Neural progenitor cell (in vitro differentiated cells): ENCODE measurements around the gene CAMK2A. TPM values are rescaled to one million over a fixed set of nuclear protein-coding genes. Genes with fewer than 3 reads are reported as not detected.

Experiments
- DNase-seq: peaks from one replicate; pipeline ENCODE4 v3.0.0-alpha.2; 2016; ENCODE audit warnings: low spot score
- H2AFZ ChIP-seq: fragments of 200-600 bp; sonication (generic); replicated peaks from 2 replicates; pipeline ENCODE4 v1.6.1; 2016; ENCODE audit warnings: antibody characterized with exemption
- H3F3A ChIP-seq: fragments of 200-600 bp; sonication (generic); 2 replicates; pipeline ENCODE4 v1.6.1; 2016; ENCODE audit warnings: antibody characterized with exemption, low read depth
- H3K27ac ChIP-seq: fragments of 200-600 bp; sonication (generic); 2 replicates; pipeline ENCODE4 v1.5.1; 2016; ENCODE audit warnings: mild to moderate bottlenecking
- H3K27me3 ChIP-seq: fragments of 200-600 bp; sonication (generic); 2 replicates; pipeline ENCODE4 v1.6.1; 2016; ENCODE audit warnings: mild to moderate bottlenecking, moderate library complexity
- H3K36me3 ChIP-seq: fragments of 200-600 bp; sonication (generic); 2 replicates; pipeline ENCODE4 v1.5.1; 2016
- H3K4me1 ChIP-seq: fragments of 200-600 bp; sonication (generic); 2 replicates; pipeline ENCODE4 v1.6.1; 2016; ENCODE audit warnings: mixed run types
- H3K4me2 ChIP-seq: fragments of 200-600 bp; sonication (generic); 2 replicates; pipeline ENCODE4 v1.6.1; 2016
- H3K4me3 ChIP-seq: fragments of 200-600 bp; sonication (generic); 2 replicates; pipeline ENCODE4 v1.5.1; 2016
- H3K79me2 ChIP-seq: fragments of 200-600 bp; sonication (generic); 2 replicates; pipeline ENCODE4 v1.6.1; 2016; ENCODE audit warnings: low read depth
- H3K9ac ChIP-seq: fragments of 200-600 bp; sonication (generic); 2 replicates; pipeline ENCODE4 v1.6.1; 2016
- H3K9me3 ChIP-seq: fragments of 200-600 bp; sonication (generic); 2 replicates; pipeline ENCODE4 v1.5.1; 2016; ENCODE audit warnings: low read depth
- H4K20me1 ChIP-seq: fragments of 200-600 bp; sonication (generic); 2 replicates; pipeline ENCODE4 v1.6.1; 2016; ENCODE audit warnings: low read depth
- H3K27ac Mint-ChIP-seq: 3 replicates; pipeline ENCODE4 v1.8.0; 2021; ENCODE audit warnings: mixed read lengths
- H3K27me3 Mint-ChIP-seq: 2 replicates; pipeline ENCODE4 v1.8.0; 2022; ENCODE audit warnings: low read depth, mild to moderate bottlenecking, inconsistent platforms, moderate library complexity, mixed read lengths; ENCODE audit not compliant: insufficient read depth
- H3K36me3 Mint-ChIP-seq: 3 replicates; pipeline ENCODE4 v1.8.0; 2021; ENCODE audit warnings: mixed read lengths
- H3K4me1 Mint-ChIP-seq: 3 replicates; pipeline ENCODE4 v1.8.0; 2021; ENCODE audit warnings: mixed read lengths
- H3K4me3 Mint-ChIP-seq: 3 replicates; pipeline ENCODE4 v1.8.0; 2021; ENCODE audit warnings: mild to moderate bottlenecking, moderate library complexity, mixed read lengths
- H3K9me3 Mint-ChIP-seq: 3 replicates; pipeline ENCODE4 v1.8.0; 2020; ENCODE audit warnings: mixed read lengths
- EZH2 ChIP-seq: fragments of 200-600 bp; sonication (generic); IDR thresholded peaks from 2 replicates; pipeline ENCODE4 v1.6.1; 2017; ENCODE audit warnings: antibody characterized with exemption, mild to moderate bottlenecking, moderate library complexity
- EZH2phosphoT487 ChIP-seq: fragments of 200-600 bp; sonication (generic); IDR thresholded peaks from 2 replicates; pipeline ENCODE4 v1.6.1; 2017; ENCODE audit warnings: antibody characterized with exemption
- total RNA-seq: library from RNA; depleted of rRNA; stranded (reverse); fragments of >200 nt; gene quantifications from 2 replicates; pipeline ENCODE4 v1.2.3, GENCODE V29; 2015; ENCODE audit warnings: low replicate concordance
- TF ChIP-seq, protein P1 (sequence below): fragments of 200-600 bp; sonication (generic); IDR thresholded peaks from 2 replicates; pipeline ENCODE4 v1.5.1; 2017; ENCODE audit warnings: antibody characterized with exemption, mild to moderate bottlenecking

CAMK2A gene
- total RNA-seq, 1 donor from 2014 or later = 0.09 TPM

DNA sequence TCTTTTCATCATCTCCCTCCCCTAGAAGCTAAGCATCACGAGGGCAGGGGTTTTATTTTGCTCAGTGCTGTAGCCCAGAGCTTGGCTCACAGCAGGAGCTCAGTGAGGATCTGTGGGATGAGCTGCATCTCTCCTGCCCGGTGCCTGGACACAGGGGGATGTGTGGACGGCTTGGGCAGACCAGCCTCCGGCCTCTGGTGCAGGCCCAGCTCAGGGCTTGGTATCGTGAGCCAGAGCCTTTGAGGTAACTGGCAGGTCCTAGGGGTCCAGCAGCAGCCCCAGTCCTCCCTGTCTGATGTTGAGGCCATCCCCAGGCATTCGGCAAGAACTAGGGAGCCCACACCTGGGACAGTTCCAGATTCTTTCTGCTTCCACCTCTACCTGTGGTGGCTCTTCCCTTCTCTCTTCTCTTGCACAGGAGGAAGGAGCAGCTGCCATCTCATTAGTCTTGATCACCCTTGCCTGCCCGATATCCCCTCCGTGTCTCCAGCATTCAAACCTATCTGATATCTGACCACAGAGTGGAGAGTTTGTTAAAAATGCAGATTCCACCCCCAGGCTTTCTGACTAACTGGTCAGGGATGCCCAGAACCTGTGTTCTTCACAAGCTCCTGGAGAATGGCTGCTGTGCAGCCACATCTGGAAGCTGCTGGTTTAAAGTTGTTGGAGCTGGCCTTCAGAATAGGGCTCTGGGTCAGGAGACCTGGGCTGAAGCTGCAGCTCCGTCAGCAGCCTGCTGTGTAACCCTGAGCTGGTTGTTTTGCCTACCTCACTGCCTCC is 107.6 kb downstream of the CAMK2A start:
- TF ChIP-seq, protein P1, sequence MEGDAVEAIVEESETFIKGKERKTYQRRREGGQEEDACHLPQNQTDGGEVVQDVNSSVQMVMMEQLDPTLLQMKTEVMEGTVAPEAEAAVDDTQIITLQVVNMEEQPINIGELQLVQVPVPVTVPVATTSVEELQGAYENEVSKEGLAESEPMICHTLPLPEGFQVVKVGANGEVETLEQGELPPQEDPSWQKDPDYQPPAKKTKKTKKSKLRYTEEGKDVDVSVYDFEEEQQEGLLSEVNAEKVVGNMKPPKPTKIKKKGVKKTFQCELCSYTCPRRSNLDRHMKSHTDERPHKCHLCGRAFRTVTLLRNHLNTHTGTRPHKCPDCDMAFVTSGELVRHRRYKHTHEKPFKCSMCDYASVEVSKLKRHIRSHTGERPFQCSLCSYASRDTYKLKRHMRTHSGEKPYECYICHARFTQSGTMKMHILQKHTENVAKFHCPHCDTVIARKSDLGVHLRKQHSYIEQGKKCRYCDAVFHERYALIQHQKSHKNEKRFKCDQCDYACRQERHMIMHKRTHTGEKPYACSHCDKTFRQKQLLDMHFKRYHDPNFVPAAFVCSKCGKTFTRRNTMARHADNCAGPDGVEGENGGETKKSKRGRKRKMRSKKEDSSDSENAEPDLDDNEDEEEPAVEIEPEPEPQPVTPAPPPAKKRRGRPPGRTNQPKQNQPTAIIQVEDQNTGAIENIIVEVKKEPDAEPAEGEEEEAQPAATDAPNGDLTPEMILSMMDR = no peak
- TF ChIP-seq EZH2 (no peak), EZH2phosphoT487 (no peak)
- Histone ChIP-seq H3K9me3 (no peaks in the 10 kb centered on the region), H3K4me1 (peaks cover 11% of the 10 kb centered on the region), H2AFZ (no peak overlapping the region), H3K9ac (no peak overlapping the region), H3K27me3 (peaks cover 17% of the 10 kb centered on the region), H3K79me2 (no peaks in the 10 kb centered on the region), H3K36me3 (no peaks in the 10 kb centered on the region), H4K20me1 (no peaks in the 10 kb centered on the region), H3F3A (no peaks in the 10 kb centered on the region), H3K27ac (no peak overlapping the region), H3K4me2 (no peak overlapping the region), H3K4me3 (no peak overlapping the region)
- no peak for DNase-seq
- peaks cover 12% of the 10 kb centered on the region for H3K27me3 Mint-ChIP-seq
- H3K9me3 Mint-ChIP-seq = peaks cover 2% of the 10 kb centered on the region
- no peak overlapping the region for H3K4me3 Mint-ChIP-seq
- peak overlapping the region; percentile 58 for H3K27ac Mint-ChIP-seq
- H3K4me1 Mint-ChIP-seq = peaks cover 28% of the 10 kb centered on the region
- H3K36me3 Mint-ChIP-seq = no peaks in the 10 kb centered on the region

DNA sequence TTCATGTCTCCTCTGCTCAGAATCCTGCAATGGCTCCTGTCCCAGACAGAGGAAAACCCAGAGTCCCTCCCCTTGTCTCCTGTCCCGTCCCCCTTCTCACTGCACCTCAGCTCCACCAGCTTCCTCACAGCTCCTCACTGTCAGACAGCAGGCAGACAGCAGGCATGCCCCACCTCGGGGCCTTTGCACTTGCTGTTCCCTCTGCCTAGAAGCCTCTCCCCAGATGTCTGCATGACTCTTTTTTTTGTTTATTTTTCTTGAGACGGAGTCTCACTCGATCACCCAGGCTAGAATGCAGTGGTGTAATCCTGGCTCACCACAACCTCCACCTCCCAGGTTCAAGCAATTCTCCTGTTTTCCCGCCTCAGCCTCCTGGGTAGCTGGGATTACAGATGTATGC is 108.5 kb downstream of the CAMK2A start:
- no peak for DNase-seq
- no peaks in the 10 kb centered on the region for H3K9me3 ChIP-seq
- no peaks in the 10 kb centered on the region for H3K36me3 Mint-ChIP-seq
- H2AFZ ChIP-seq = no peak overlapping the region
- no peak overlapping the region for H3K27ac ChIP-seq
- H3F3A ChIP-seq = no peaks in the 10 kb centered on the region
- H3K4me1 Mint-ChIP-seq = peaks cover 27% of the 10 kb centered on the region
- H3K4me3 Mint-ChIP-seq = peak overlapping the region; percentile 12
- peaks cover 8% of the 10 kb centered on the region for H3K27me3 ChIP-seq
- TF ChIP-seq, protein P1 = no peak
- TF ChIP-seq EZH2phosphoT487 = no peak
- TF ChIP-seq EZH2 = no peak
- H3K36me3 ChIP-seq = no peaks in the 10 kb centered on the region
- no peak overlapping the region for H3K4me3 ChIP-seq
- H3K4me2 ChIP-seq = no peak overlapping the region
- peaks cover 9% of the 10 kb centered on the region for H3K4me1 ChIP-seq
- no peaks in the 10 kb centered on the region for H3K79me2 ChIP-seq
- no peaks in the 10 kb centered on the region for H4K20me1 ChIP-seq
- peaks cover 2% of the 10 kb centered on the region for H3K9me3 Mint-ChIP-seq
- peaks cover 9% of the 10 kb centered on the region for H3K27me3 Mint-ChIP-seq
- peak overlapping the region; percentile 88 for H3K27ac Mint-ChIP-seq
- no peak overlapping the region for H3K9ac ChIP-seq

DNA sequence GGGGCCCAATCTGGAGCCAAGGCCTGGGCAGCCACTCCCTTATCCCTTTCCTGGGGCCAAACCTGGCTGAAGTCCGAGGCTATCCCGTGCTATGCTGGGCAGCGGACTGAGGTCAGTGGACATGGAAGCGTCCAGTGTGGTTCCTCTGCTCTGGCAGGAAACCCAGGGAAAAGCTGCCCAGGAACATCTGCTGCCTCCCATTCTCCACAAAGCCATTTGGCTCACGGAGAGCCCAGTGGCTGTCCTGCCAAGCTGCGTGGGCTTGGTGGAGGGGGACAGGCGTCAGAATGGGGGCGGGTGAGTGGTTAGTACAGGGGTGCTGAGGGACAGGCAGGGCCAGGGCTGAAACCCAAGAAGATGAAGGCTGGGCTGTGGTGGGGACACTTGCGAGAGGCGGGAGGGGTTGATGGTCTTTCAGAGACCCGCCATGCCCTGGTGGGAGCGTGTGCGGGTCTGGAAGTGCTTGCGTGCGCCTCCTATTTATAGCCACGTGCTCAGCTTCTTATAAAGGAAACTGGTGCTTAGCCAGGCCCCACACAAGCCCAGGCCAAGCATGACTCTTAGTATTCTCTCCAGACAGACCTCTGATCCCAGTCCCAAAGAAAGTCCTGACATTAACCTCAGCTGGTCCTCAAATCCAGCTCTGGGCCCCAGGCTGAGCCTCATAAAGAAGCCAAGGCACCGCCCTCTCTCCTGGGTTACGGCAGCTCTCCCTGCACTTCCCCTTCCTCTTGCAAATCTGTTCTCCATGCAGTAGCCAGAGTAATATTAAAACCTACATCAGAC is 109.1 kb downstream of the CAMK2A start:
- no peak for DNase-seq
- Histone ChIP-seq H3K4me3 (no peak overlapping the region), H2AFZ (no peak overlapping the region), H3K4me2 (no peak overlapping the region), H4K20me1 (no peaks in the 10 kb centered on the region), H3K4me1 (peaks cover 3% of the 10 kb centered on the region), H3K36me3 (no peaks in the 10 kb centered on the region), H3K9me3 (no peaks in the 10 kb centered on the region), H3K79me2 (no peaks in the 10 kb centered on the region), H3K27me3 (peaks cover 2% of the 10 kb centered on the region), H3F3A (no peaks in the 10 kb centered on the region), H3K9ac (no peak overlapping the region), H3K27ac (no peak overlapping the region)
- peak overlapping the region; percentile 12 for H3K4me3 Mint-ChIP-seq
- TF ChIP-seq EZH2phosphoT487 (no peak), EZH2 (no peak)
- TF ChIP-seq, protein P1 = no peak
- H3K4me1 Mint-ChIP-seq = peaks cover 22% of the 10 kb centered on the region
- H3K27me3 Mint-ChIP-seq = peaks cover 9% of the 10 kb centered on the region
- H3K9me3 Mint-ChIP-seq = peaks cover 2% of the 10 kb centered on the region
- no peaks in the 10 kb centered on the region for H3K36me3 Mint-ChIP-seq
- H3K27ac Mint-ChIP-seq = peak overlapping the region; percentile 88
